ENCODE measurements around the gene CDH15.
A peak's percentile ranks its signal among the peaks of the same experiment; 100 is the strongest.

CDH15 gene

GRCh38 chr16:89140981-89141883, 30.3 kb upstream of the CDH15 start:
- FAIRE-seq, result no peak

DNA sequence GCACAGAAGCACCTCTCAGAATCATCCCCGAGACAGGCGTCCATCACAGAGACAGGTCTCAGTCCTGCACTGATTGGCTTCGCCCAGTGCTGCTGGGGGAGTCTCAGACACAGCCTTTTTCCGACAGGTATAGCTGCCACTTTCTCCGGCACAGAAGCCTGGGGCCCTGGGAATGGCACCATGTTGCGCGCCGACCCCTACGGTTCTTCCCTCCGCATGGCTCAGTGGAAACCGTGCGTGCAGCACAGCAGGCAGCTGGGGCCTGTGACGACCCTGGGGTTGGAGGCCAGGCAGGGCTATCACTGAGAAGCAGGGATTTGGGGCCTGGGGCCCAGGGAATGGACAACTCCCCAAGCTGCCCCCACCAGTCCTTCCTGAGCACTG, 29.7 kb upstream of the CDH15 start:
- DNase-seq (ENCODE audit: low spot score) (no peak), FAIRE-seq (no peak)

More at GRCh38 chr16:89140981-89141883, 30.3 kb upstream of the CDH15 start:
- no peak for DNase-seq (ENCODE audit: low spot score)

DNA sequence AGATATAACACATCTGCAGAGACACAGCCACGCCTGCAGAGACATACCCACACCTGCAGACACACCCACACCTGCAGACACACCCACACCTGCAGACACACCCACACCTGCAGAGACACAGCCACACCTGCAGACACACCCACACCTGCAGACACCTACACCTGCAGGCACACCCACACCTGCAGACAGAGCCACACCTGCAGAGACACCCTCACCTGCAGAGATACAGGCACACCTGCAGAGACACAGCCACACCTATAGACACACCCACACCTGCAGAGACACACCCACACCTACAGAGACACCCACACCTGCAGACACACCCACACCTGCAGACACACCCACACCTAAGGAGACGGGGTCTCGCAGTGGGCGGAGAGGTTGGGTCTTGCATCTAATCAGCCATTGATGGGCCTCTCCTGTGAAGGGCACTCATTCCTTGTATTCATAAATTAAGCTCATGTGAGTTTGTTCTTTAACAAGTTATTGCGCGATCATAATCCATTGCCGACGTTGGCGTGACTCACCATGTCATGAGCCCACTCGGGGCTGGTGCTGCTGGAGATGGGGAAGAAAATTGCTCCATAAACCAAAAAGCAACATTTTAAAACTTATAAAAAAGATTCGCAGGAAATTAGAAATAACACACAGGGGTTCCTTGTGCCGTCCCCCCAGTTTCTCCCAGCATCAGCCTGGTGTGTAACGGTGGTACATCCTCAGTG, 28.9 kb upstream of the CDH15 start:
- DNase-seq (ENCODE audit: low spot score), result no peak
- no peak for FAIRE-seq

DNA sequence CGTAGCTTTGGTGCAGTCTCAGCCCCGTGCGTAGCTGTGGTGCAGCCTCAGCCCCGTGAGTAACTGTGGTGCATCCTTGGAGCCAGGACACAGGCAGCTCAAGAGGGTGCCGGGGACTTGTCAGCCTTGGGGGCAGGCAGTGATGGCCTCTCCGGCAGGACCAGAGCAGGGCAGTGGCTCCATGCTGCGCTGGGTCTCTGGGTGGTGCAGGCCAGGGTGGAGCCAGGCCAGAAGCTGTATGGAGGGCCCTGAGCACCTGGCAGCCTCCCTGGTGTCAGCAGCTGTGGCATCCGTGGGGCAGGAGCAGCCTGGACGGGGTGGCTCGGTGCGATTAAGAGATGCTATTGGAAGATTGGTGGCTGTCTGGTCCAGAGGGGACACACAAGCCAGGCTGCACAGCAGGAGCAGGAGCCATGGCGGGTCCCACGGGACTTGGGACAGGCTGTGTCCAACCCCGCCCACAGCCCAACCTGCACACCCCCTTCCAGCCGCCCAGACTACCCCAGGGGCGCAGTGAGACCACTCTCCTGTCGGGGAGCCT, 28.3 kb upstream of the CDH15 start:
- DNase-seq (ENCODE audit: low spot score), result no peak
- no peak for FAIRE-seq

- peak; percentile 42 for FAIRE-seq
- no peak for DNase-seq (ENCODE audit: low spot score)
Observed at GRCh38 chr16:89143911-89144675, 27.5 kb upstream of the CDH15 start.

GRCh38 chr16:89144681-89145080, 26.9 kb upstream of the CDH15 start:
- DNase-seq (ENCODE audit: low spot score), result no peak
- FAIRE-seq, result no peak

GRCh38 chr16:89145406-89146161, 26.0 kb upstream of the CDH15 start:
- no peak for DNase-seq (ENCODE audit: low spot score)
- no peak for FAIRE-seq

GRCh38 chr16:89146211-89147005, 25.1 kb upstream of the CDH15 start:
- no peak for DNase-seq (ENCODE audit: low spot score)
- FAIRE-seq, result no peak

- FAIRE-seq, result no peak
- DNase-seq (ENCODE audit: low spot score), result no peak
Observed at GRCh38 chr16:89147085-89147817, 24.3 kb upstream of the CDH15 start.

DNA sequence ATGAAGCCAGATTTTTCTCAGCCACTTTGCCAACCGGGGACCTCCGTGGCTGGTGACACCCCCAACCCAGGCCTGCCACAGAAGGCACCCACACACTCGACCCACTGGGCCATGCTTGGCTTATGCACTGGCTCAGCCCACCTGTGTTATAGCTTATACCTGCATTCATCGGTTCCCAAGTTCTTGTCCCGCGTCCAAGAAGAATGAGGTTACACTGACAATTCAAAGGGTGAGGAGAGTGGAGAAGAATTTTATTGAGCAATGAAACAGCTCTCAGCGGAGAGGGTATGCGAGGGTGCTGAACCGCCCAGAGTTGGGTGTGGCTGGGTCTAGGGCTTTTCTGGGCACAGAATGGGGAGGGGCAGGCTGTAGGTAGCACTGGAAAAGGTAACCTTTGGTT, 22.2 kb upstream of the CDH15 start:
- DNase-seq (ENCODE audit: low spot score), result no peak
- FAIRE-seq, result no peak

- DNase-seq (ENCODE audit: low spot score) (no peak), FAIRE-seq (no peak)
Observed at GRCh38 chr16:89150090-89150835, 21.3 kb upstream of the CDH15 start.

DNA sequence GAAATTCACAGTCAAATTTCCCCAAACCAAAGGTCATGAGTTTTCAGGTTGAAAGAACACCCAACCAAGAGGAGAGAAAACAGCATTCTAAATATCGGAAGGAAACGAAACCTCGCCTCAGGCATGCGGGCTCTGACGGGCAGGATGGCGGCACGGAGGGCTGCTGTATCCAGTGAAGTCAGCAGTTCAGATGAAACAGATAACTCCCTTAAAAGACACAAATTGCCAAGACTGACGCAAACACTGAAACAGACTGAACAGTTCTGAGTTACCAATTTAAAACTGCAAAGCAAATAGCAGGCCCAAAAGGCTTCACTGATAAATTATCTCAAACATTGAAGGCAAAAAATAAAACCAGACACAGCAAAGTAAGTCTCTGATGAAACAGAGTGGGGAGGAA, 20.6 kb upstream of the CDH15 start:
- DNase-seq (ENCODE audit: low spot score) (no peak), FAIRE-seq (no peak)

- no peak for FAIRE-seq
- DNase-seq (ENCODE audit: low spot score), result no peak
Observed at GRCh38 chr16:89152831-89153700, 18.5 kb upstream of the CDH15 start.

DNA sequence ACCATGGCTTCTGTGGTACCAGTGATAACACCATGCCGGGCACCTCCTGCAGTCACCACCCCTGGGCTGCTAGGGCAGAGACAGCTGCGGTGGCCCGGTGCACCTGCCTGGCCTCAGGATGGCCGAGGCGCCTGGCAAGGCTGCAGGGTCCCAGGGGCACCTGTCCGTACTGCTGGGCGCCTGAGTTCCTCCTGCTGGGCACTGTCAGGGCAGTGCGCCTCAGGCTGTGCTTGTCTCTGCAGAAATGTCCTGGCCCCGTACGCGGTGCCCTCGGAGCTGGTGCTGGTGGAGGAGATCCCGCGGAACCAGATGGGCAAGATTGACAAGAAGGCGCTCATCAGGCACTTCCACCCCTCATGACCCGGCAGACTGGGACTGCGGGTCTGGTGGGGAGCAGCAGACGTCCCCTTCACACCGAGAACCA, 17.7 kb upstream of the CDH15 start:
- FAIRE-seq (no peak), DNase-seq (ENCODE audit: low spot score) (no peak)

GRCh38 chr16:89154390-89155183, 17.0 kb upstream of the CDH15 start:
- FAIRE-seq (no peak), DNase-seq (ENCODE audit: low spot score) (no peak)

- no peak for DNase-seq (ENCODE audit: low spot score)
- no peak for FAIRE-seq
Observed at GRCh38 chr16:89155184-89155679, 16.3 kb upstream of the CDH15 start.

Measured in urothelium cell line (cell line).